Astrocyte of the hippocampus (primary cell): ENCODE results near the gene UBE2O.
"Not testable (repeated sequence)": the region's sequence is repeated elsewhere in the genome, so short reads cannot be mapped to it uniquely, and the experiment has no call there.

Source experiments
- DNase-seq: peaks from one replicate; pipeline ENCODE4 v3.0.0; 2011; ENCODE audit warnings: low read depth, low spot score

The UBE2O gene

DNA sequence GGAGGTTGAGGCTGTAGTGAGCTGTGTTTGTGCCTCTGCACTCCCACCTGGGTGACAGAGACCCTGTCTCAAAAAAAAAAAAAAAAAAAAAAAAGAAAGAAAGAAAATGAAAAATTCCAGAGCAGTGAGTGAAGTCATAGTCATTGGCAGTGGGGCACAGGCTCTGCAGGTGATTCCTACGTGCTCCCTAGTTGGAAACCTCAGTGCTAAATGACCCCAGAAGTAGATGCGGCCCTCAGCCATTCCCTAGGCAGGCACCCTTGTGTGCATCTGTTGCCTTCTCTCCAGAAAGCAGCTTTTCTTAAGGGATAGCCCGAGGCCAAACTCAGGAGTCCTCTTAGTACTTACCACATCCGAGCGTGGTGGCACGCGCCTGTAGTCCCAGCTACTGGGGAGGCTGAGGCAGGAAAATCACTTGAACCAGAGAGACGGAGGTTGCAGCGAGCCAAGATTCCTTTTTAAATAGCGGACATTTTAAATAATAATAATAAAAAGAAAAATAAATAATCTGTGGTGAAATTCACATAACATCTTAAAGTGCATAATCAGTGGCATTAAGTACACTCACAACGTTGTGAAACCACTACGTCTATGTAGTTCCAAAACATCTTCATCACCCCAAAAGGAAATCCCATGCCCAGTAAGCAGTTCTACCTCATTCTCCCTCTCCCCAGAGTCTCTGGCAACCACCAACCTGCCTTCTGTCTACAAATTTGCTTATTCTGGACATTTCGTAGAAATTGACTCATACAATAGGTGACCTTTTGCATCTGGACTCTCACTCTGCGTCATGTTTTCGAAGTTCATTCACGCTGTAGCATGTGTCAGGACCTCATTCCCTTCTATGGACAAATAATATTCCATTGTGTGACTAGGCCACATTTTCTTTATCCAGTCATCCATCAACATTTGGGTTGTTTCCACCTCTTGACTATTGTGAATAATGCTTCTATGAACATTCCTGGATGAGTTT, 81.0 kb downstream of the UBE2O start:
- DNase-seq = peak; percentile 78

DNA sequence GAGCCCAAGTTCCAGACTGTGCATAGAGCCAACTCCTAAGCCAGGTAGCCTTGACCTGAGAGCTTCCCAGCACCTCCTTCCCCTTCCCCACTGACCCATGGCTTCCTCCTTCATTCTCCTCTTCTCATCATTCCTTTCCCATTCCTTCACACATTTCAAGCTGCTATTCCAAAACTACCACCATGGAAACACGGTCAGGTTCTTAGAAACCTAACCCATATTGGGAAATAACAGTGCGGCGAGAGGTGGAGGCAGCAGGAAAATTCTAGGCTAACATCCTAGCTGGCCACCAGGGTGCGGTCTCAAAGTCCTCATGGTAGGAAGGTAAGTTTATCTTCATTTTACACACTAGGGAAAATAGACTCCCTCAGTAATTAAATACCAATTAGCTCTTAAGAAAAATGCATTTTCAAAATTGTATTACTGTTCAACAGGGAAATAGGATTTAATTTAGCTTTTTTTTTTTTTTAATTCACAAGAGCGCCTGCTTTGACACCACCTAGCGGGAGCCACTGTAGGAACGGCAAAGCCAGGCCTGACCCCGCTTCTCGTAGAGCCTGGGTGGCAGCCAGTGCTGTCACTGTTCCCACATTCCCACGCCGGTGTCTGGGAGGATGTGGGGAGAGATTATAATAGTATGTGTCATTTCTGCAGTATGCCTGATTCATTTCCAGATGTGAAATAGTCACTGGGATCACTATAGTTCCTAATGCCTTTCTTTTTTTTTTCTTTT, 82.5 kb downstream of the UBE2O start:
- peak; percentile 89 for DNase-seq

DNA sequence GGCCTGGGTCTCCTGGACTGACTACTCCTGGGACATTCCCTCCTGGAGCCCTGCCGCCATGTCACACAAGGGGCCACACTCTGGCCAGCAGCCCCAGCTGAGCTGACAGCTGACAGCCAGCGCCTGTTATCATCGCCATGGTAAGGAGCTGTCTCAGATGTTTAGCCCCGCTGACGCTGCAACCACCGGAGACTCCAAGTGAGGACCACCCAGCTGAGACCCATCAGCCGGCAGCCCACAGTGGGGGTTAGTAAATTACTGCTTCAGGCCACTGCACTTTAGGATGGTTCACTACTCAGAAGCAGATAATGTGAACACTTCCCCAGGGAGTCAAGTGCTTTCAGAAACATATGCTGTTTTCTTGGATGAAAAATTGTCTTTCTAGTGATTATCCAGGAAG, 83.1 kb downstream of the UBE2O start:
- DNase-seq = no peak

DNA sequence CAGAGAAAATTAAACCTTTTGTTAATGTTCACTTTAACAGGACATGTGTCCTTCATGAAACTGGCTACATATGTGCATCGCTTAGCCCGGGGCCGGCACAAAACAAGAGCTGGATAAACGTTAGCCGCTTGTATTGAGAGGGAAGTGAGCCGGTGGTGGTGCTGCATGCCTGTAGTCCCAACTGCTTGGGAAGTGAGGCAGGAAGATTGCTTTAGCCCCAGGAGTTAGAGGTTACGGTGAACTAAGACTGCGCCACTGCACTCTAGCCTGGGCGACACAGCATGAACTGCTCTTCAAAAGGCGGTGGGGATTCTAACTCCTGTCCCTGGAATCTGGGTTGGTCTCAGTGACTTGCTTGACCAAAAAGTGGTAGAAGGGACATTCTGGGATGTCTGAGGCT, 83.6 kb downstream of the UBE2O start:
- no peak for DNase-seq

DNA sequence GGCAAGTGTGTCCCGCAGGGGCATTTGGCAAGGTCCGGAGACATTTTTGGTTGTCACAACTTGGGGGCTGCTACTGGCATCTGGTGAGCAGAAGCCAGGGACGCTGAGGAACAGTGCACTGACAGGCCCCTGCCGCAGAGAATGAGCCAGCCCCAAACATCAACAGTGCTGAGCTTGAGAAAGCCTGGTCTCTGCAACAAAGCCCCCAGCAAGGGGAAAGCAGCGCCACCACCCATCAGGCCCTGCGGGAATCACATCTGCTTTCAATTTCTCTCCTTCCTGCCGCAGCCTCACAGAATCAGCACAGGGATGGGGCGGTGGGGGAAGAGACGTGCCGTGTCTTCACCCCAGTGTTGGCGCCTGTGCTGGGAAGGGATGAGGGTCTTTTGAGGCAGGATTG, 84.4 kb downstream of the UBE2O start:
- DNase-seq = no peak

DNA sequence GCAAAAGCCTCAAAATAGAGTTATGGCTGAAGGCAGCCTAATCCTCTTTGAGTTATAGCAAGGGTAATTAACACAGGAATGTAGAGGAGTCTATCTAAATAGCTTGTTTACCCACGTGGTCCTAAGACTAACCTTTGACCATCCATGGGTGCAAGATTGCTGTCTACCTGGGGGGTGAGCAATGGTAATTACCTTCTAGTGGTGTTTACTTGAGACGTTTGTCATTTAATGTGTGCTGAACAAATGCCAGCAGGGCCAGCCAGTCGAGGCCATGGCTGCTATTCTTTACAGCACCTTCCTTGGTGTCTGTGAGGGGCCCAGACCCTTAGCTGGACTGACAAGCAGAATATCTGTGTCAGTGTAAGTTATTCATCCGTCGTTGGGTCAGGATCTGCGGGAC, 85.3 kb downstream of the UBE2O start:
- no peak for DNase-seq

DNA sequence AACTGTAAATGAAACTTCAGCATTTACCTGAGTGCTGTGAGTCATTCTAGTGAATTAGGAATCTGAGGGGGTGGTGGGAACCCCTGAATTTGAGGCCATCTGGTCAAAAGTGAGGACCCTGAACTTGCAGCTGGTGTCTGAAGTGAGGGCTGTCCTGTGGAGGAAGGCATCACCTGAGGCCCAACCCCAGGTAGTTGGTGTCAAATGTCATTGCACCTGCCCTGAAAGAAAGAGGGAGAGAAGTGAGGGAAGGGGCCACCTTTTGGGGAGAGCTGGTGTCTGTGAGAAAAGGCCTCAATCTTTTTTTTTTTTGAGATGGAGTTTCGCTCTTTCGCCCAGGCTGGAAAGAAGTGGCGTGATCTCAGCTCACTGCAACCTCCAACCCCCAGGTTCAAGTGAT, 86.7 kb downstream of the UBE2O start:
- DNase-seq = no peak

DNA sequence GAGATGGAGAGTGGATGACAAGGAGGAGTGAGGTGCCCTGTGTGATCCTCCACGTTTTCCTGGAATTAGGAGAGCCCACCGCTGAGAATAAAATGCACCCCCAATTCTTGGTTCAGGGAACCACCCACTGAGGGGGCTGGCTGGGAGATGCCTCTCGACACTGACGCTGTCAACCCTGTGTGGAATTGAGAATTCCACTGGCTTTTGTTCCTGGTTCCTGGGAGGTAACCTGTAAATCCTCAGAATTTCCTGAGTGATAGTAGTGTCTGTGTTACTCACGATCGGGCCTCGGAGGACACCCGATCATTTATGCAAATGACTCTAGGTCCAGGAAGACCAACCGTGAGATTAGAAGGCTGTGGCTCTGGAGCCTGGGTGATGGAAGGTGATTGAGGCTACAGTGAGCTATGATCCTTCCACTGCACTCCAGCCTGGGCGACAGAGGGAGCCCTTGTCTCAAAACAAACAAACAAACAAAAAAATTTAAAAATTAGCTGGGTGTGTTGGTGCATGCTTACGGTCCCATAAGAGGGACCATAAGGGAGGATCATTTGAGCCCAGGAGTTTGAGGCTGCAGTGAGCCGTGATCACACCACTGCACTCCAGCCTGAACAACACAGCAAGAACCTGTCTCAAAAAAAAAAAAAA, 87.6 kb downstream of the UBE2O start:
- no peak for DNase-seq

DNA sequence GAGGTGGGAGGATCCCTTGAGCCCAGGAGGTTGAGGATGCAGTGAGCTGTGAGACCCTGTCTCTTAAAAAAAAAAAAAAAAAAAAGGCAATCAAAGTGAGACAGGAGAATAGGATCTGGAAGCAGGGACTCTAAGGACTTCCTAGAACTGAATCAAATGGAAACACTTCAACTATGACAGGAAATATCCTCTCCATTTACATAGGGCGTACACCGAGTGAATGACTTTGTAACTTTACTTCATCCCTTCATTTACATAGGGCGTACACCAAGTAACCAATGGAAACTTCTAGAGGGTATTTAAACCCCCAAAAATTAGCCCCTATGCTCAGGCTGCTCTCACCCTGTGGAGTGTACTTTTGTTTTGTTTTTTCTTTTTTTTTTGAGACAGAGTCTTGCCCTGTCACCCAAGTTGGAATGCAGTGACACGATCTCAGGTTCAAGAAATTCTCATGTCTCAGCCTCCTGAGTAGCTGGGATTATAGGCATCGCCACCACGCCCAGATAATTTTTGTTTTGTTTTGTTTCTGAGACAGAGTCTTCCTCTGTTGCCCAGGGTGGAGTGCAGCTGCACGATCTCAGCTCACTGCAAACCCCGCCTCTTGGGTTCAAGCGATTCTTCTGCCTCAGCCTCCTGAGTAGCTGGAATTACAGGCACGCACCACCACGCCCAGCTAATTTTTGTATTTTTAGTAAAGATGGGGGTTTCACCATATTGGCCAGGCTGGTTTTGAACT, 89.7 kb downstream of the UBE2O start:
- DNase-seq = no peak

DNA sequence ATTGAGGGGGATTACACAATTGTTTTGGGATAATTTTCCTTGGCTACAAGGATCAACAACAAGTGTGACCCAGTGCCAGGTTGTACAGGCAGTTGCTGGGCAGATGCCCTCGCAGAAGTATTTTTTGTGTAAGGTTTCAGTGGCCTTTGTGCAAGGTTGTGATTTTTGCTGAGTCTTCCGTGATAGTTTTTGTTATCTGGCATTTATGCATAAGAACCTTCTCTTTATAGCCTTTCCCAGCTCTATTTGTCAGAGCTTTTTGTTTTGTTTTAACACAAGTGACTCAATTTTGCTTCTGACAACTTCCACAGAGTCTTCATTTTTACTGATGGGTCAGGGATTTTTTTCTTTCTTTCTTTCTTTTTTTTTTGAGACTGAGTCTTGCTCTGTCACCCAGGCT, 92.5 kb downstream of the UBE2O start:
- no peak for DNase-seq

DNA sequence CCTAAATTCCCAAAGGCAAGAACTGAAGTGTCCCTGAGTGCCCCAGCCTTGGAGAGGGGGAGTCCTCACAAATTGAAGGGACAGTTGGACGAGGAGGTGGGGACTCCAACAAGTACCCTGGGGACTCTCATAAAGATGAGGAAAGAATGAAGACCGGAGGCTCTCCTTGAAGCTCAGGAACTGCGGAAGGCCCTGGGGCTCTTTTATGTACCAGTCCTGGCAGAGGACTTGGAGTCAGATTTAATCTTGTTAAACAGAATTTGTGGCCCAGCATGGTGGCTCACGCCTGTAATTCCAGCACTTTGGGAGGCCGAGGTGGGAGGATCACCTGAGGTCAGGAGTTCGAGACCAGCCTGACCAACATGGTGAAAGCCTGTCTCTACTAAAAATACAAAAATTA, 93.2 kb downstream of the UBE2O start:
- not testable (repeated sequence) for DNase-seq

DNA sequence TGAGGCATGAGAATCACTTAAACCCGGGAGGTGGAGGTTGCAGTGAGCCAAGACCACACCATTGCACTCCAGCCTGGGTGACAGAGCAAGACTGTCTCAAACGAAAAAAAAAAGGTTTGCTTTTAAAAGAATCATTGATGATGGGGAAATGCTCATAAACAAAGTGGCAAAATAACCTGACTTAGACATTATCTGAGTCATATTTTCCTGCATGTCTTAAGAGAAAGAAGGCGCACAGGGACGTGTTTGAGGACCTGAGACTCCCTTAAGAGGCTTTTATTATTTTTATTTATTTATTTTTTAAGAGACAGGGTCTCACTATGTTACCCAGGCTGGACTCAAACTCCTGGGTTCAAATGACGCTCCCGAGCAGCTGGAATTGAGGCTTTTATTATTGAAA, 93.6 kb downstream of the UBE2O start:
- DNase-seq = no peak

DNA sequence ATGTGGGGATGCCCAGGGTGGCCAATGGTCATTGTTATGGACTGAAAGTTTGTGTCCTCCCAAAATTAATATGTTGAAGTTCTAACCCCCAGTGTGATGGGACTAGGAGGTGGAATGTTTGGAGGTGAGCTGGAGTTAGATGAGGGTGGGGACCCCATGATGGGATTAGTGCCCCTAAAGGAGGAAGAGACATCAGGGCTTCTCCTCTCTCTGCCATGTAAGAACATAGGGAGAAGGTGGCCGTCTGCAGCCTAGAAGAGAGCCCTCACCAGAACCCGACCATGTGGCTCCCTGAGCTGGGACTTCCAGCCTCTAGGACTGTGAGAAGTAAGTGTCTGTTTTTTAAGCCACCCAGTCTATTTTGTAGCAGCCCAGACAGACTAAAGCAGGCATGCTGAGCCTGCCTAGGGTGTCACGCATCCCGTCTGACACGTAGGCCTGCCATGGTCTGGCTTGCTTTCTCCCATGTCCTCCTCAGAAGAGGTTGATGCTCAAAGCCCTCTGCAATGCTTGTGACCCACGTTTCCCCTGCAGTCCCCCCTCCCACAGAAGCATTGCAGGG, 95.3 kb downstream of the UBE2O start:
- DNase-seq = no peak

DNA sequence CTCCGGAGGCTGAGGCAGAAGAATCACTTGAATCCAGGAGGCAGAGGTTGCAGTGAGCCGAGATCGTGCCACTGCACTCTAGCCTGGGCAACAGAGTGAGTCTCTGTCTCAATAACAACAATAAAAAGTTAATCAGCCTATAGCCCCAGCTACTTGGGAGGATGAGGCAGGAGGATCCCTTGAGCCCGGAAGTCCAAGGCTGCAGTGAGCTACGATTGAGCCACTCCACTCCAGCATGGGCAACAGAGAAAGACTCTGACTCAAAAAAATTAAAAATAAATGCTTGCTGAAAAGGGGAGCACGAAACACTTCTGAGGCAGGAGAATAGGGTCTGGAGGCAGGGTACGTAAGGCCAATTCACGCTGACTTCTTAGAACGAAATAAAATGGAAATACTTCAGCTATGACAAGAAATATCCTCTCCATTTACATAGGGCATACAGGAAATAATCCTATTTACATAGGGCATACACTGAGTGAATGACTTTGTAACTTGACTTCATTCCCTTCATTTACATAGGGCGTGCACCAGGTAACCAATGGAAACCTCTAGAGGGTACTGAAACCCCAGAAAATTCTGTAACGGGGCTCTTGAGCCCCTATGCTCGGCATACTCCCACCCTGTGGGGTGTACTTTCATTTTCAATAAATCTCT, 96.0 kb downstream of the UBE2O start:
- DNase-seq = no peak

DNA sequence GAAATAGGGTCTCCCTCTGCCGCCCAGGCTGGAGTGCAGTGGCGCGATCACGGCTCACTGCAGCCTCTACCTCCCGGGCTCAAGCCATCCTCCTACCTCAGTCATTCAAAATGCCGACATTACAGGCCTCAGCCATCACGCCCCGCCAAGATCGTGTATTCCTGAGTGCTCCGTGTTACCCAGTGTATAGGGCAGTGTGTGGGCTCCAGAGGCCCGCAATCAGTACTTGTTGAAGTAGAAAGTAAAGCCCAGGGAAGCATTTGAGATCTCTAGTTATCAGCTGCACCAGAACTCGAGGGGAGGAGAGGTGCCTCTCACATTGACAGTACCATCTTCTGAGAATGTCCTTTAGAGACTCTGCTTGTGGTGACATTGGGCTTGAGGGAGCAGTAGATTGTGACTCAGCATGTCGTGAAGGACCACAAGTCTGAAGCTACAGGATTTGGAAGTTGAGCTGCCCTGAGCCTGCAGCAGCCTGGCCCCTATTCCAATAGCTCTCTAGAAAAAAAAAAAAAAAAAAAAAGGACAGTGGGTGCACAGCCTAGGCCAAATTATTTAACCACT, 98.1 kb downstream of the UBE2O start:
- DNase-seq = no peak

DNA sequence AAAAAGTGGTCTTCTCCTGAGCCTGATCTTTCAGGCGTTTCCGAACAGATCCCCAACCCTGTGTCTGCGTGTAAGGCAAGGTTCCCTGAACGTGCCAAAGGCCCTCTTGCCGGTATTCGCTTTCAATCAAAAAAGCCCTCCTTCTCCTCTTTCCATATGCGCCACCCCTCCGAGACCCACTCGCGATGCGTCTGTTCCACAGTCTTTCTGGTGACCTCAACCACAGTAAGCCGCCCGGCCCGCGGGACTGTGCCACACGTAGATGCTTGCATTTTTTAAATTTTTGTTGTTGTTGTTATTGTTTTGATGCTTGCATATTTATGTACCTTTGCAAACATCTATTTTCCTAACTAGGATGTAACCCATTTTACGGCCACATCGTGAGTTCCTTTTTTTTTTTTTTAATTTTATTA, 98.6 kb downstream of the UBE2O start:
- no peak for DNase-seq

DNA sequence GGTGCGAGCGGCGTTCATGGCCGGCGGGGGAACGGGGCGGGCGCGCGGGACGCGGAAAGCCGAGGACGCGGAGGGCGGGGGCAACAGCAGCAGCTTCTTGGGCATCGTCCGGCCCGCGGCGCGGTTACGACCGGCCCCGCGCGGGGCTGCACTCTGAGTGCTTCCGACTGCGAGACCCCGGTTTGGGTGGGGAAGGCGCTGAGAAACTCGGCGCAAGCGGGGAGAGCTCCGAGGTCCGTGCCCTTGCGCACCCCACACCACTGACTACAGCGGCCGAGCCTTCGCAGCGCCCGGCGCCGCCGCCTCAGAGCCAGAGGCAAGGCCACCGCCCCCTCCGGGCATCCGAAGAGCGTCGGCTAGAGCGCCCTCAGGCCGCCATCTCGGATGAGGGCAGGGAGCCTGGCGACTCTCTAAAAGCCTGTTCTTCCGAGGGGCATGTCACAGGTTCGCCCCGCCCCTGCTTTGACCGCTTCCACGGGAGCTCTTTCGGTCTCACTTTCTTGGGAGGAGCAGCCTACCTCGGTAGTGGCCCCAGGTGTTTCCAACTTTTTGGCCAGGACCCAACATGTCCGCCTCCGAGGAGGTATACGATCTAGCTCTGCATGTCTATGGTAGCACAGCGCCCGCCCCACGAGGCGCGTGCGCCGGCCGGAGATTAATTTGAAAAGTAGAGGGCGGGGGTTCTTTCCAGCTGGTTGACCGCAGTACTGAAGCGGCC, 99.2 kb downstream of the UBE2O start, which contains the start of gene PRPSAP1:
Gene PRPSAP1, minus strand, starts transcription at position 318 of the 718 bp plus-strand sequence. Its CDS starts 213 bp downstream, at position 105.
- peak; percentile 96 for DNase-seq

DNA sequence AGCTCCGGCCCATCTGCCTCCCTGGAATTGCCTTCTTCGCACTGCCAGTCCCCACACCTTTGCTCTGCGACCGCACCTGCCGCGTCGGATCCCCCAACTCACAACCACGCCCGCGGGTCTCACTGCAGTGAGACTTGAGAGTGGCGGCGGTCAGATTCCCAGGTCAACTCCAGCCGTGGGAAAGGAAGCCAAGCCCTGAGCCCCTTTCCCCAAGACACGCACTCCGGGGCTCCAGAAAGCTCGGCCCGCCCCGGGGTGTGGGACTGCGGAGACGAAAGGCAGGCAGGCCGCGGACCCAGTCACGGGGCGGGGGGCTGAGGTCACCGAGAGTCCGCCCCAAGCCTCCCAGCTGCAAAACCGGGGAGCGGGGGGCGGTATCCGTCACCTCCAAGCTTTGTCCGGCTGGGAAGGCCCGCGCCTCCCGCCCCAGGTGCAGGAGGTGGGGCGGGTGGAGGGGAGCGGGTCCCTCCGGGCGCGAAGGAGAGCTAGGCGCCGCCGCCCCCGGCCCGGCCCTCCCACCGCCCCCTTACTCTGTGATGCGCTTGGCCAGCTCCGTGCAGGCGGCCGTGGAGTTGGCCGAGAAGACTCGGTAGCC, 99.9 kb downstream of the UBE2O start:
- no peak for DNase-seq

DNA sequence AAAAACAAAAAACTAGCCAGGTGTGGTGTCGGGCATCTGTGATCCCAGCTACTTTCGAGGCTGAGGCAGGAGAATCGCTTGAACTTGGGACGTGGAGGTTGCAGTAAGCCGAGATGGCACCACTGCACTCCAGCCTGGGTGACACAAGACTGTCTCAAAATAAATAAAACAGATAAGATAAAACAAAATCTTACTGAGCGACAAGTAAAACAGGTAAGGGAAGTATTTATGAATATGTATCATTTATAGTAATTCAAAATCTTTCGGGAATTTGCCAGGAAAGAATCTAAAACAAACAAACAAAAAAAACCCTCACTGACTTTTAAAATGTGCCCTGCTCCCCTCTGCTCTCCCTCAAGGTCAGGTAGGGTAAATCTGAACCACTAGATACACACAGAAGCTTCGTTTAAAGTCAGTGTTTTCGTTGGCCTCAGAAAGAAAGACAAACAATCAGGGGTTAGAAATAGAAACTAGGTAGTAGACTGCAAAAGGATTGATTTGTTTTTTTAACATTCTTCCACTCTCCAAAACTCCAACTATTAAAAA, 101.4 kb downstream of the UBE2O start:
- no peak for DNase-seq
